HG02943 (cell line): ENCODE results near the gene UBQLN4.
A peak's percentile ranks its signal among the peaks of the same experiment; 100 is the strongest.

Experiments
- ATAC-seq: cut with Tn5 transposase; IDR thresholded peaks from one replicate; pipeline ENCODE4 v1.9.1; 2021; ENCODE audit warnings: mild to moderate bottlenecking, low read depth, moderate library complexity; ENCODE audit not compliant: unreplicated experiment

UBQLN4 gene

GRCh38 chr1:156053768-156054499, at the start of gene UBQLN4:
Gene UBQLN4 (minus strand): TSS chr1:156053798. CDS start chr1:156053701, 97 bp downstream.
- peak; percentile 57 for ATAC-seq

- ATAC-seq: no peak
These were observed 49.3 kb upstream of the UBQLN4 start for GRCh38 chr1:156102633-156103511.

GRCh38 chr1:156101880-156102279, 48.3 kb upstream of the UBQLN4 start:
- no peak for ATAC-seq

- no peak for ATAC-seq
These were observed 46.8 kb upstream of the UBQLN4 start for GRCh38 chr1:156100205-156100995.

- ATAC-seq: no peak
These were observed 45.7 kb upstream of the UBQLN4 start for GRCh38 chr1:156099282-156099681.

- ATAC-seq: no peak
These were observed 45.2 kb upstream of the UBQLN4 start for GRCh38 chr1:156098784-156099183.

GRCh38 chr1:156097499-156098178, 44.0 kb upstream of the UBQLN4 start:
- ATAC-seq: no peak

DNA sequence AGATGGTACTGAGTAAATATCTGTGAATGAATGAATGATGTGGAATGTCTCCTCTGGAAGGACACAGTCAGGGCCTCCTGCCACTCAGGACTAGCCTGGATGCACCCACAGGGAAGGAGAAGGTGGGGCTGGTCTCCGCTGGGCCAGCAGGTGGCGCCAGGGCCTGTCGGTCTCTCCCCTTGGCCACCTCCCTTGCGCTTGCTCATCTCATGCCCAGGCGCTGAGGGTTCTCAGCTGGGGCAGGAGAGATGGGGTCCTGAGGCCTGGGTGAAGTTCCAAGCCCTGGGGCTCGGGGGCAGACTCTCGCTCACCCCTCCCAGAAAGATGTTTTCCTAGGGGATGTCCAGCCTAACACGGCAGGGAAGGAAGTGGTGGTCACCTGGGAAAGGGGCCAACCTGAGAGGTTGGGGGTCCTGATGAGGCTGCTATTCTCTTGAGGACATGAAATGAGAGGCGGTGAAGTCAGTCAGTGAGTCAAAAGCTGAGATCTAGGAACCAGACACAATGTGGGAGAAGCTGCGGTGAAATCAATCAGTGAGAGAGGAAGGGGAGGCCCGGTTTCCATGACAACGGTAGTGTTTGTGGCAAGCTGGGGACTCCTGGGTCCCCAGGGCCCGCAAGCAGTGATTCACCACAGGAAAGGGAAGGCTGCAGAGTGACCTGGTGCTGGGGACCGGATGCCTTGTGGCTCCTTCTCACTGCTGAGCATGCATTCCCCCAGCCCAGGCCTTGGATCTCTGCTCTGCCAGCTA, 43.2 kb upstream of the UBQLN4 start:
- peak; percentile 54 for ATAC-seq

GRCh38 chr1:156095906-156096508, 42.4 kb upstream of the UBQLN4 start:
- no peak for ATAC-seq

- ATAC-seq: no peak
These were observed 38.0 kb upstream of the UBQLN4 start for GRCh38 chr1:156091610-156092009.

DNA sequence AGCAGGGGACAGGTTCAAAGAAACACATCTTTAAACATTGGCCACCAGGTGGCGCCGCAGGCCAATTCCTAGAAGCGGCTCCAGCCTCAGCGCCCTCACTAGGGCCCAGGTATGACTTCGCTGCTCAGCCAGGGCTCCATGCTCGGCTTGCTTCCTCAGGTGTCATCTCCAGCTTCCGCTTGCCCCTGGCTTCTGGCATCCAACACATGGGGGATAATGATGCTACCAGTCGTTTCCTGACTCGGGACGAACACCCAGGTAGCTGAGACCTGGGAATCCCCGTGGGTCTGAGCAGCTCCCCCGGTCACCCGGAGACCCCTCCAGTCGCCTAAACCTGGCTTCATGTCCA, 37.2 kb upstream of the UBQLN4 start:
- no peak for ATAC-seq

GRCh38 chr1:156090138-156090839, 36.7 kb upstream of the UBQLN4 start:
- no peak for ATAC-seq

GRCh38 chr1:156089704-156090103, 36.1 kb upstream of the UBQLN4 start:
- ATAC-seq: no peak

DNA sequence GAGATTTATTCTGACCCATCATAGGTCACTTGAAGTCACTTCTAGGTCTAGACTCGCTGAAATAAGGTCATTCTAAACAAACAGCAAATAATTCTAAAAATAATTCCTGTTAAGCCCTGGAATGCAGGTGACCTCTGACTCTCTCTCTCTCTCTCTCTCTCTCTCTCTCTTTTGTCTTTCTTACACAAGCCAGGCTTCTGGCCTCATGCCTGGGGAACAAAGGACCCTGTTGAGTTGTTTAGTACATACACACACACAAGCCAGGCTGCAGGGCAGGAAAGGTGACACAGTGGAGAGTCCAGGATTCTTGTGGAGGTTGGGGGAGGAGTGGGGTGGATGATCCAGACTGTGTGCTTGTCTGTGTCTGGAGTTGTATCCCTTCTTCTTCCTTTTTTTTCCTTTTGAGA, 32.7 kb upstream of the UBQLN4 start:
- no peak for ATAC-seq

- no peak for ATAC-seq
These were observed 30.5 kb upstream of the UBQLN4 start for GRCh38 chr1:156083800-156084790.

GRCh38 chr1:156082309-156083091, 28.9 kb upstream of the UBQLN4 start, which contains the start of gene MEX3A:
Gene MEX3A (minus strand): TSS chr1:156082465. CDS start chr1:156081998, 467 bp downstream.
- no peak for ATAC-seq

DNA sequence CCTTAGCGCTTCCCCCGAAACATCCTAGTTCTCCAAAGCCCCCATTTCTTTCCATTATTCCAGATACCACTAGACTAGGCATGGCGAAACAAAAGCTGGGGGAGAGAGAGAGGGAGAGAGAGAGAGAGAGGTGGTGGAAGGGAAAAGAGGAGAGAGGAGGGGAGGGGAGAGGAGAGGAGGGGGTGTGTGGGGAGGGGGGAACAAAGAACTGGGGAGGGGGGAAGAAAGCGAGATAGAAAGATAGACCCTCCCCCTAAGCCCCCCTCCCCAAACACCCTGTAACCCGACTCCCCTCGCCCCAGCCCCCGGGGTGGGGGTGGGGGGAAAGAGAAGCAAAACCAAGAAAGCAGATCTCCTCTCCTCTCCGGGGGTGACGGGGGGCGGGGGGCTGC, 28.3 kb upstream of the UBQLN4 start:
- ATAC-seq: no peak
